Measurements from ENCODE around the gene CCDC141. TPM values are rescaled to one million over a fixed set of nuclear protein-coding genes. Genes with fewer than 3 reads are reported as not detected.

CCDC141 gene
- total and polyA plus RNA-seq, 2 of the 13 experiments (the other 11 are each of a cell fraction or from before 2014, with no cell fraction given), result not detected

- no peak for TF ChIP-seq PREB (CRISPR knock-in tag; IDR thresholded peaks at IDR 0.05)
These were observed 52.9 kb downstream of the CCDC141 start (continued) for GRCh38 chr2:178997067-178997466.

GRCh38 chr2:178994264-178994663 lies 55.7 kb downstream of the CCDC141 start:
- no peak overlapping the region for H3K4me2 ChIP-seq (ENCODE audit: low read depth, low read length)
- DNase-seq (ENCODE audit: low spot score) (no peak), FAIRE-seq (no peak), ATAC-seq (no peak)
- BruUV-seq (replicated peaks), result no TSS peak
- CTCF ChIA-PET (ENCODE audit: low intra/inter-chr PET ratio, low total read pairs), result no interaction called here
- no peak overlapping the region for H3K27ac ChIP-seq (ENCODE audit: extremely low read length, insufficient read depth, low read length)
- H3K4me1 ChIP-seq (ENCODE audit: insufficient read depth, low read length), result no peaks in the 10 kb centered on the region
- intact Hi-C loops (cut with micrococcal nuclease; ENCODE audit: unreplicated experiment), result no loop called here
- in situ Hi-C loops (cut with HindIII; ENCODE audit: extremely low pct_ligation_motif_present, low pct_unique_long_range_greater_than_20kb), result no loop called here
- no peak overlapping the region for H3K4me3 ChIP-seq (replicated peaks in 1 of 3; ENCODE audit: insufficient read depth in 1 of 3, low read depth in 2 of 3, low read length in 3 of 3)
- no peaks in the 10 kb centered on the region for H3K36me3 ChIP-seq (replicated peaks in 1 of 2; ENCODE audit: control insufficient read depth in 1 of 2, insufficient read depth in 2 of 2, low read length in 2 of 2)
- POLR2A ChIA-PET, result no interaction called here
- no peaks in the 10 kb centered on the region for H4K20me1 ChIP-seq (ENCODE audit: insufficient read depth, low read length)
- H2AFZ ChIP-seq (ENCODE audit: low read length), result no peak overlapping the region
- no peaks in the 10 kb centered on the region for H3K79me2 ChIP-seq (ENCODE audit: insufficient read depth, low read length)
- H3K9me3 ChIP-seq (ENCODE audit: low read length), result 0 out of 2 replicates have a peak, but pooled peaks cover 7% of the 10 kb centered on the region
- no peaks in the 10 kb centered on the region for H3K27me3 ChIP-seq (ENCODE audit: control insufficient read depth in 1 of 2, insufficient read depth in 2 of 2, low read length in 2 of 2)
- H3K9ac ChIP-seq (ENCODE audit: insufficient read depth, low read depth, low read length), result no peak overlapping the region
- 7% methylated on average over 3 of the region's 4 CpGs for WGBS (ENCODE audit: low lambda C conversion rate)
- TF ChIP-seq ZNF136 (CRISPR knock-in tag; IDR thresholded peaks at IDR 0.05; ENCODE audit: low read depth) (no peak), ZNF407 (CRISPR knock-in tag; IDR thresholded peaks at IDR 0.05; ENCODE audit: not compliant biosample characterization) (no peak), KDM2A (CRISPR knock-in tag; IDR thresholded peaks at IDR 0.05; ENCODE audit: borderline replicate concordance, low read depth) (no peak), ELF4 (CRISPR knock-in tag; IDR thresholded peaks at IDR 0.05; ENCODE audit: borderline replicate concordance) (no peak), ZNF362 (CRISPR knock-in tag; IDR thresholded peaks at IDR 0.05; ENCODE audit: borderline replicate concordance) (no peak)
